Esophagus muscularis mucosa (tissue), 4 donors: ENCODE data around the gene HINT3. TPM values are rescaled to one million over a fixed set of nuclear protein-coding genes. Genes with fewer than 3 reads are reported as not detected.

ENCODE experiments used
- DNase-seq: peaks from one replicate; pipeline ENCODE4 v3.0.0-alpha.2; 2017; ENCODE audit errors: extremely low spot score
- H3K27ac ChIP-seq, 4 donors: fragments of 200-600 bp; sonication (generic); replicated peaks in 1 of 4; 1 replicate in 3 of 4; 2 replicates in 1 of 4; pipeline ENCODE4 v1.5.1; 2016 to 2019; ENCODE audit warnings: mild to moderate bottlenecking in 1 of 4
- H3K27me3 ChIP-seq, 4 donors: fragments of 200-600 bp; sonication (generic); one replicate each; pipeline versions ENCODE4 v1.5.1 to v1.6.0; 2016 to 2019
- H3K36me3 ChIP-seq, 4 donors: fragments of 200-600 bp; sonication (generic); one replicate each; pipeline ENCODE4 v1.5.1; 2016 to 2019
- H3K4me1 ChIP-seq, 4 donors: fragments of 200-600 bp; sonication (generic); one replicate each; pipeline ENCODE4 v1.5.1; 2016 to 2019
- H3K4me3 ChIP-seq, 4 donors: fragments of 200-600 bp; sonication (generic); 1 replicate in 2 of 4; 2 replicates in 2 of 4; pipeline ENCODE4 v1.5.1; 2016 to 2019; ENCODE audit warnings: mild to moderate bottlenecking in 4 of 4, moderate library complexity in 1 of 4
- H3K9me3 ChIP-seq, 4 donors: fragments of 200-600 bp; sonication (generic); 1 replicate in 3 of 4; 2 replicates in 1 of 4; pipeline ENCODE4 v1.5.1; 2016 to 2019
- CTCF ChIP-seq, 3 experiments: fragments of 200-600 bp in 2 of 3; fragments of 450-650 bp in 1 of 3; sonication (generic) in 2 of 3; IDR thresholded peaks; one replicate each; pipeline ENCODE4 v1.5.1; 2017 to 2019; ENCODE audit warnings: antibody characterized with exemption in 3 of 3, mild to moderate bottlenecking in 2 of 3, moderate library complexity in 1 of 3
- EP300 ChIP-seq: sonication (generic); formaldehyde crosslinking; IDR thresholded peaks from one replicate; pipeline ENCODE4 v1.6.1; 2017; ENCODE audit warnings: antibody characterized with exemption
- POLR2A ChIP-seq: fragments of 450-650 bp; IDR thresholded peaks from one replicate; pipeline ENCODE4 v1.6.1; 2017; ENCODE audit warnings: antibody characterized with exemption, moderate library complexity, mild to moderate bottlenecking, low read depth
- POLR2AphosphoS5 ChIP-seq, 2 donors: sonication (generic); formaldehyde crosslinking; IDR thresholded peaks; one replicate each; pipeline ENCODE4 v1.6.1; 2017; ENCODE audit warnings: antibody characterized with exemption in 2 of 2
- WGBS: methylation state at CpG from one replicate; pipeline ENCODE4 v1.1.5; 2018; 5-methylcytosine and 5-hydroxymethylcytosine counted together
- intact Hi-C: fragments of 100-400 bp; cut with DNase I; formaldehyde crosslinking; loops from one replicate; pipeline ENCODE4 v1.15.1; 2023
- total RNA-seq, 4 donors: library from RNA; depleted of rRNA; stranded (reverse); fragments of >200 nt; gene quantifications; one replicate each; pipeline versions ENCODE4 v1.1.0 to v1.2.1, GENCODE V29; 2016

Gene HINT3
- total RNA-seq, 4 donors from 2014 or later, result 33.8 to 49.3 (median 35.8) TPM

- no peak overlapping the region for H3K4me3 ChIP-seq
- no peaks in the 10 kb centered on the region for H3K9me3 ChIP-seq
- peaks cover 29 to 82% (median 52%) of the 10 kb centered on the region in 4 donors for H3K36me3 ChIP-seq
- no peaks in the 10 kb centered on the region for H3K27me3 ChIP-seq
- DNase-seq, result no peak
- peaks cover 0 to 9% (median 0%) of the 10 kb centered on the region in 4 donors for H3K4me1 ChIP-seq
- WGBS, result 61% methylated on average over 3 of the region's 3 CpGs
- intact Hi-C loops, result no loop called here
- TF ChIP-seq POLR2AphosphoS5 (IDR thresholded peaks at IDR 0.05), result no peak
- TF ChIP-seq CTCF (IDR thresholded peaks at IDR 0.05), result no peak
- no peak for TF ChIP-seq EP300
- no peak overlapping the region for H3K27ac ChIP-seq
These were observed 29.9 kb upstream of the HINT3 start for GRCh38 chr6:125926711-125927110.

- Histone ChIP-seq H3K4me3 (no peak overlapping the region), H3K27me3 (no peaks in the 10 kb centered on the region), H3K36me3 (peaks cover 18 to 75% (median 42%) of the 10 kb centered on the region in 4 donors), H3K27ac (no peak overlapping the region), H3K9me3 (no peaks in the 10 kb centered on the region), H3K4me1 (peaks cover 0 to 9% (median 0%) of the 10 kb centered on the region in 4 donors)
- DNase-seq, result no peak
- no peak for TF ChIP-seq POLR2AphosphoS5 (IDR thresholded peaks at IDR 0.05)
- TF ChIP-seq EP300, result no peak
- TF ChIP-seq POLR2A, result no peak
- no peak for TF ChIP-seq CTCF (IDR thresholded peaks at IDR 0.05)
- 84% methylated on average over 7 of the region's 7 CpGs for WGBS
- intact Hi-C loops, result no loop called here
These were observed 28.8 kb upstream of the HINT3 start for GRCh38 chr6:125927761-125928160.

- DNase-seq, result no peak
- Histone ChIP-seq H3K27ac (no peak overlapping the region), H3K27me3 (no peaks in the 10 kb centered on the region), H3K4me1 (no peaks in the 10 kb centered on the region), H3K4me3 (no peak overlapping the region), H3K36me3 (peaks cover 6 to 43% (median 23%) of the 10 kb centered on the region in 4 donors), H3K9me3 (no peaks in the 10 kb centered on the region)
- WGBS, result 91% methylated on average over 3 of the region's 3 CpGs
- no peak for TF ChIP-seq POLR2AphosphoS5 (IDR thresholded peaks at IDR 0.05)
- no peak for TF ChIP-seq POLR2A
- no peak for TF ChIP-seq CTCF (IDR thresholded peaks at IDR 0.05)
- no peak for TF ChIP-seq EP300
- intact Hi-C loops, result no loop called here
These were observed 25.7 kb upstream of the HINT3 start for GRCh38 chr6:125930765-125931418.

- no peaks in the 10 kb centered on the region for H3K4me1 ChIP-seq
- intact Hi-C loops, result no loop called here
- WGBS, result 92% methylated on average over 4 of the region's 4 CpGs
These were observed 24.7 kb upstream of the HINT3 start for GRCh38 chr6:125931733-125932450.

More at GRCh38 chr6:125931733-125932450, 24.7 kb upstream of the HINT3 start:
- peaks cover 6 to 42% (median 23%) of the 10 kb centered on the region in 4 donors for H3K36me3 ChIP-seq
- no peaks in the 10 kb centered on the region for H3K27me3 ChIP-seq
- H3K4me3 ChIP-seq, result no peak overlapping the region
- DNase-seq, result no peak
- H3K9me3 ChIP-seq, result no peaks in the 10 kb centered on the region
- TF ChIP-seq POLR2AphosphoS5 (IDR thresholded peaks at IDR 0.05), result no peak
- no peak for TF ChIP-seq POLR2A
- no peak for TF ChIP-seq EP300
- TF ChIP-seq CTCF (IDR thresholded peaks at IDR 0.05), result no peak
- H3K27ac ChIP-seq, result no peak overlapping the region
